Measurements from ENCODE around the gene RNF212B.

DNA sequence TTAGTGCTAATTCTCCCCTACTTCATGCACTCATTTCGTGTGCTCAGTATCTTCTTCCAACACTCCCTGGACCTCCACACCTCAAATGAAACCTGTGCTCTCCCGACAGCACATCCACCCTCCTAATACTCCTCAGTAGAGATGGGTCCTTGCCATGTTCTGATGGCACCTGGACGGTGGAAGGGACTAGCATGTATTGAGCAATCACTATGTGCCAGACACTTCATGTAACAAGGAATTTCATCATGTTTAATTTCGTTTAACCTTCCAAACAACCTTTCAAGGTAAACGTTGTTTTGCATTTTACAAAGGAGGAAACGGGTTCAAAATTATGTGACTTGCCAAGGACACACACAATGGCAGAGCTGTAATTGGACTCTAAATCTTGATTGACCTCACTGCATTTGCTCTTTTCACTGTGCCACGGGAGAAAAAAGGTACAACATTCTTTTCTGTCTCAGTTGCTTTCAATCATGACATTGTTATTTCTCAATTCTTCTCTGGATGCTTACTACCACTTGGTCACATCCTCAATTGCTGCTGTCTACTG is 42.1 kb upstream of the RNF212B start:
- TF ChIP-seq, protein P1, sequence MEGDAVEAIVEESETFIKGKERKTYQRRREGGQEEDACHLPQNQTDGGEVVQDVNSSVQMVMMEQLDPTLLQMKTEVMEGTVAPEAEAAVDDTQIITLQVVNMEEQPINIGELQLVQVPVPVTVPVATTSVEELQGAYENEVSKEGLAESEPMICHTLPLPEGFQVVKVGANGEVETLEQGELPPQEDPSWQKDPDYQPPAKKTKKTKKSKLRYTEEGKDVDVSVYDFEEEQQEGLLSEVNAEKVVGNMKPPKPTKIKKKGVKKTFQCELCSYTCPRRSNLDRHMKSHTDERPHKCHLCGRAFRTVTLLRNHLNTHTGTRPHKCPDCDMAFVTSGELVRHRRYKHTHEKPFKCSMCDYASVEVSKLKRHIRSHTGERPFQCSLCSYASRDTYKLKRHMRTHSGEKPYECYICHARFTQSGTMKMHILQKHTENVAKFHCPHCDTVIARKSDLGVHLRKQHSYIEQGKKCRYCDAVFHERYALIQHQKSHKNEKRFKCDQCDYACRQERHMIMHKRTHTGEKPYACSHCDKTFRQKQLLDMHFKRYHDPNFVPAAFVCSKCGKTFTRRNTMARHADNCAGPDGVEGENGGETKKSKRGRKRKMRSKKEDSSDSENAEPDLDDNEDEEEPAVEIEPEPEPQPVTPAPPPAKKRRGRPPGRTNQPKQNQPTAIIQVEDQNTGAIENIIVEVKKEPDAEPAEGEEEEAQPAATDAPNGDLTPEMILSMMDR (conservative IDR thresholded peaks at IDR 0.05 in 1 of 2, IDR thresholded peaks at IDR 0.05 in 1 of 2; ENCODE audit: low read depth in 1 of 2, low read length in 2 of 2): no peak
- TF ChIP-seq EZH2 (IDR thresholded peaks at IDR 0.05; ENCODE audit: low read length, missing control alignments): no peak

All from fibroblast of lung (primary cell).